Measurements from ENCODE around the gene CPEB3. TPM values are rescaled to one million over a fixed set of nuclear protein-coding genes. Genes with fewer than 3 reads are reported as not detected.
A peak's percentile ranks its signal among the peaks of the same experiment; 100 is the strongest.

Gene CPEB3
- total RNA-seq, 1 donor from 2014 or later, result 8.0 TPM

GRCh38 chr10:92102601-92103213, 188.2 kb downstream of the CPEB3 start:
- H3K4me3 Mint-ChIP-seq (ENCODE audit: unreplicated experiment), result no peak overlapping the region
- no peaks in the 10 kb centered on the region for H3K36me3 Mint-ChIP-seq (ENCODE audit: unreplicated experiment)
- peak overlapping the region; percentile 82 for H3K27ac Mint-ChIP-seq (ENCODE audit: unreplicated experiment)
- H3K9me3 Mint-ChIP-seq (ENCODE audit: unreplicated experiment), result no peaks in the 10 kb centered on the region
- no peak for DNase-seq
- no peak for TF ChIP-seq CTCF (IDR thresholded peaks at IDR 0.05; ENCODE audit: partially characterized antibody, unreplicated experiment)
- peaks cover 21% of the 10 kb centered on the region for H3K4me1 Mint-ChIP-seq (ENCODE audit: low read depth, unreplicated experiment)
- peaks cover 2% of the 10 kb centered on the region for H3K27me3 Mint-ChIP-seq (ENCODE audit: unreplicated experiment)

GRCh38 chr10:92094960-92095359, 195.9 kb downstream of the CPEB3 start:
- TF ChIP-seq CTCF (IDR thresholded peaks at IDR 0.05; ENCODE audit: partially characterized antibody, unreplicated experiment), result no peak
- Mint-ChIP-seq H3K36me3 (ENCODE audit: unreplicated experiment) (no peaks in the 10 kb centered on the region), H3K9me3 (ENCODE audit: unreplicated experiment) (no peaks in the 10 kb centered on the region), H3K4me3 (ENCODE audit: unreplicated experiment) (no peak overlapping the region), H3K27ac (ENCODE audit: unreplicated experiment) (peak overlapping the region; percentile 68), H3K4me1 (ENCODE audit: low read depth, unreplicated experiment) (peaks cover 8% of the 10 kb centered on the region), H3K27me3 (ENCODE audit: unreplicated experiment) (no peaks in the 10 kb centered on the region)
- DNase-seq, result no peak

- Mint-ChIP-seq H3K4me3 (ENCODE audit: unreplicated experiment) (no peak overlapping the region), H3K4me1 (ENCODE audit: low read depth, unreplicated experiment) (peaks cover 8% of the 10 kb centered on the region), H3K36me3 (ENCODE audit: unreplicated experiment) (no peaks in the 10 kb centered on the region), H3K9me3 (ENCODE audit: unreplicated experiment) (no peaks in the 10 kb centered on the region), H3K27ac (ENCODE audit: unreplicated experiment) (no peak overlapping the region), H3K27me3 (ENCODE audit: unreplicated experiment) (peaks cover 1% of the 10 kb centered on the region)
- no peak for TF ChIP-seq CTCF (IDR thresholded peaks at IDR 0.05; ENCODE audit: partially characterized antibody, unreplicated experiment)
- DNase-seq, result no peak
Measured at GRCh38 chr10:92091965-92092364, 198.9 kb downstream of the CPEB3 start.

GRCh38 chr10:92087750-92088395, 203.0 kb downstream of the CPEB3 start:
- peak; percentile 64 for DNase-seq
- Mint-ChIP-seq H3K27me3 (ENCODE audit: unreplicated experiment) (peaks cover 1% of the 10 kb centered on the region), H3K36me3 (ENCODE audit: unreplicated experiment) (no peaks in the 10 kb centered on the region), H3K4me1 (ENCODE audit: low read depth, unreplicated experiment) (no peaks in the 10 kb centered on the region), H3K9me3 (ENCODE audit: unreplicated experiment) (no peaks in the 10 kb centered on the region), H3K4me3 (ENCODE audit: unreplicated experiment) (no peak overlapping the region), H3K27ac (ENCODE audit: unreplicated experiment) (no peak overlapping the region)
- peak; percentile 64 for TF ChIP-seq CTCF (IDR thresholded peaks at IDR 0.05; ENCODE audit: partially characterized antibody, unreplicated experiment)

- Mint-ChIP-seq H3K27ac (ENCODE audit: unreplicated experiment) (no peak overlapping the region), H3K36me3 (ENCODE audit: unreplicated experiment) (no peaks in the 10 kb centered on the region), H3K4me1 (ENCODE audit: low read depth, unreplicated experiment) (no peaks in the 10 kb centered on the region), H3K9me3 (ENCODE audit: unreplicated experiment) (no peaks in the 10 kb centered on the region), H3K27me3 (ENCODE audit: unreplicated experiment) (peaks cover 1% of the 10 kb centered on the region), H3K4me3 (ENCODE audit: unreplicated experiment) (no peak overlapping the region)
- TF ChIP-seq CTCF (IDR thresholded peaks at IDR 0.05; ENCODE audit: partially characterized antibody, unreplicated experiment), result no peak
- no peak for DNase-seq
Measured at GRCh38 chr10:92082583-92083280, 208.1 kb downstream of the CPEB3 start.

All from glutamatergic neuron (in vitro differentiated cells).